IMR-90 (cell line): ENCODE measurements around the gene PRELP. TPM values are rescaled to one million over a fixed set of nuclear protein-coding genes. Genes with fewer than 3 reads are reported as not detected.
A peak's percentile ranks its signal among the peaks of the same experiment; 100 is the strongest.

ENCODE experiments used
- ATAC-seq: fragments of 200-7000 bp; cut with Tn5 transposase; 2 replicates; pipeline ENCODE4 v1.9.1; 2020; ENCODE audit warnings: low read depth, mild to moderate bottlenecking, moderate library complexity
- BruUV-seq: library from RNA; stranded (reverse); fragments of 400-500 nt; replicated peaks from 2 replicates; lab custom pipeline; 2021; lab: Mats Ljungman, UMichigan
- CTCF ChIA-PET: fragments of 300-600 bp; formaldehyde crosslinking; extraction: SDS; loops from one replicate; lab custom pipeline; 2021; ENCODE audit warnings: antibody characterized with exemption; lab: Yijun Ruan, JAX
- POLR2A ChIA-PET: fragments of 300-600 bp; sonication (Branson Sonifier 250); formaldehyde crosslinking; loops from one replicate; lab custom pipeline; 2022; ENCODE audit warnings: antibody characterized with exemption; ENCODE audit not compliant: unreplicated experiment; lab: Charles Lee
- DNase-seq: peaks from one replicate; pipeline ENCODE4 v3.0.0; 2013
- H2AFZ ChIP-seq: replicated peaks from 2 replicates; pipeline ENCODE3; 2013; ENCODE audit warnings: low read length, mild to moderate bottlenecking; ENCODE audit not compliant: poor library complexity
- H2AK5ac ChIP-seq: 2 replicates; pipeline ENCODE4 v1.6.1; 2013; ENCODE audit warnings: low read depth, low read length, inconsistent platforms
- H2AK9ac ChIP-seq: replicated peaks from 2 replicates; pipeline ENCODE3; 2013; ENCODE audit warnings: mild to moderate bottlenecking, low read depth, low read length, moderate library complexity; ENCODE audit not compliant: poor library complexity
- H2BK120ac ChIP-seq: 2 replicates; pipeline ENCODE4 v1.6.1; 2013; ENCODE audit warnings: low read depth, low read length, inconsistent platforms
- H2BK15ac ChIP-seq: 3 replicates; pipeline ENCODE4 v1.6.1; 2013; ENCODE audit warnings: low read depth, low read length, inconsistent platforms
- H2BK20ac ChIP-seq: 2 replicates; pipeline ENCODE4 v1.6.1; 2013; ENCODE audit warnings: low read depth, mild to moderate bottlenecking, inconsistent platforms, low read length, moderate library complexity
- H2BK5ac ChIP-seq: 2 replicates; pipeline ENCODE4 v1.6.1; 2013; ENCODE audit warnings: mild to moderate bottlenecking, low read depth, low read length, inconsistent platforms; ENCODE audit not compliant: poor library complexity, severe bottlenecking
- H3K14ac ChIP-seq: replicated peaks from 2 replicates; pipeline ENCODE4 v1.6.1; 2013; ENCODE audit warnings: low read depth, low read length, inconsistent platforms
- H3K18ac ChIP-seq: 2 replicates; pipeline ENCODE4 v1.6.1; 2013; ENCODE audit warnings: low read depth, low read length, control low read depth
- H3K23ac ChIP-seq: 2 replicates; pipeline ENCODE4 v1.6.1; 2013; ENCODE audit warnings: low read depth, low read length, inconsistent platforms
- H3K27ac ChIP-seq: 2 replicates; pipeline ENCODE4 v1.5.1; 2013; ENCODE audit warnings: mild to moderate bottlenecking, control low read depth, low read length; ENCODE audit not compliant: insufficient read depth
- H3K27me3 ChIP-seq: 2 replicates; pipeline ENCODE4 v1.6.1; 2013; ENCODE audit warnings: low read length; ENCODE audit not compliant: control insufficient read depth, insufficient read depth
- H3K36me3 ChIP-seq: 2 replicates; pipeline ENCODE4 v1.6.1; 2013; ENCODE audit warnings: low read length, mixed read lengths; ENCODE audit not compliant: control insufficient read depth, insufficient read depth
- H3K4ac ChIP-seq: 2 replicates; pipeline ENCODE4 v1.6.1; 2013; ENCODE audit warnings: low read depth, low read length, inconsistent platforms
- H3K4me1 ChIP-seq: 2 replicates; pipeline ENCODE4 v1.6.1; 2013; ENCODE audit warnings: low read length, mixed read lengths; ENCODE audit not compliant: control insufficient read depth, insufficient read depth
- H3K4me2 ChIP-seq: 2 replicates; pipeline ENCODE4 v1.6.1; 2013; ENCODE audit warnings: low read depth, mild to moderate bottlenecking, control low read depth, low read length, moderate library complexity
- H3K4me3 ChIP-seq: 2 replicates; pipeline ENCODE4 v1.5.1; 2013; ENCODE audit warnings: low read depth, mild to moderate bottlenecking, control low read depth, low read length, moderate library complexity; ENCODE audit not compliant: insufficient read depth
- H3K56ac ChIP-seq: 2 replicates; pipeline ENCODE4 v1.6.1; 2013; ENCODE audit warnings: low read length, inconsistent platforms; ENCODE audit not compliant: insufficient read depth; ENCODE audit errors: extremely low read depth
- H3K79me1 ChIP-seq, 2 experiments: 2 replicates each; pipeline ENCODE4 v1.6.1; 2013; ENCODE audit warnings: low read length in 2 of 2, inconsistent platforms in 1 of 2, low read depth in 1 of 2
- H3K9ac ChIP-seq: 2 replicates; pipeline ENCODE4 v1.6.1; 2013; ENCODE audit warnings: low read depth, low read length, control low read depth
- H3K9me1 ChIP-seq: 2 replicates; pipeline ENCODE4 v1.6.1; 2013; ENCODE audit warnings: low read length, inconsistent platforms; ENCODE audit not compliant: insufficient read depth
- H3K9me3 ChIP-seq: 2 replicates; pipeline ENCODE4 v1.6.1; 2013; ENCODE audit warnings: low read length; ENCODE audit not compliant: control insufficient read depth, insufficient read depth
- H4K20me1 ChIP-seq: 2 replicates; pipeline ENCODE4 v1.6.1; 2013; ENCODE audit warnings: low read length, inconsistent platforms; ENCODE audit not compliant: insufficient read depth
- H4K5ac ChIP-seq: 2 replicates; pipeline ENCODE4 v1.6.1; 2013; ENCODE audit warnings: mild to moderate bottlenecking, low read depth, low read length, control low read depth
- H4K8ac ChIP-seq, 2 experiments: 2 replicates each; pipeline ENCODE4 v1.6.1; 2013; ENCODE audit warnings: low read depth in 2 of 2, low read length in 2 of 2, control low read depth in 1 of 2, inconsistent platforms in 1 of 2
- H4K91ac ChIP-seq: 2 replicates; pipeline ENCODE4 v1.6.1; 2013; ENCODE audit warnings: low read depth, low read length, inconsistent platforms; ENCODE audit not compliant: insufficient read depth
- BHLHE40 ChIP-seq: fragments of 150-350 bp; IDR thresholded peaks from 2 replicates; pipeline ENCODE4 v1.6.1; 2016; ENCODE audit warnings: mild to moderate bottlenecking, low read depth, low read length
- CHD1 ChIP-seq: IDR thresholded peaks from 2 replicates; pipeline ENCODE4 v1.6.1; 2012; ENCODE audit warnings: low read depth, low read length, improper control_type of control experiment
- FOS ChIP-seq: fragments of 150-350 bp; IDR thresholded peaks from 2 replicates; pipeline ENCODE4 v1.6.1; 2016; ENCODE audit warnings: low read depth, low read length
- MXI1 ChIP-seq: IDR thresholded peaks from 2 replicates; pipeline ENCODE4 v1.6.1; 2012; ENCODE audit warnings: low read depth, mild to moderate bottlenecking, low read length, moderate library complexity, borderline replicate concordance
- NFE2L2 ChIP-seq: fragments of 150-350 bp; IDR thresholded peaks from 2 replicates; pipeline ENCODE4 v1.6.1; 2016; ENCODE audit warnings: low read depth, mild to moderate bottlenecking, low read length
- RFX5 ChIP-seq: IDR thresholded peaks from 2 replicates; pipeline ENCODE4 v1.8.0; 2012; ENCODE audit warnings: low read depth, mild to moderate bottlenecking, low read length, moderate library complexity
- SMC3 ChIP-seq: fragments of 150-350 bp; IDR thresholded peaks from 2 replicates; pipeline ENCODE4 v1.6.1; 2016; ENCODE audit warnings: low read depth, mild to moderate bottlenecking, antibody characterized with exemption, low read length, moderate library complexity
- WGBS, 2 experiments: methylation state at CpG; one replicate each; pipeline versions ENCODE4 v1.1.5 to v1.1.7; 2013; ENCODE audit warnings: missing lambda C conversion rate in 2 of 2; ENCODE audit not compliant: insufficient read length in 1 of 2; ENCODE audit errors: extremely low coverage in 2 of 2; 5-methylcytosine and 5-hydroxymethylcytosine counted together
- dilution Hi-C: fragments of 300-500 bp; cut with HindIII; formaldehyde crosslinking; loops from one replicate; pipeline ENCODE4 v1.14.3; 2018; ENCODE audit warnings: low sequenced_read_pairs; ENCODE audit not compliant: unreplicated experiment
- in situ Hi-C: fragments of 300-500 bp; cut with MboI; formaldehyde crosslinking; loops from 3 replicates; pipeline ENCODE4 v1.14.3; 2019; ENCODE audit warnings: low sequenced_read_pairs, inconsistent platforms, mixed read lengths
- intact Hi-C: fragments of 100-400 bp; cut with micrococcal nuclease; formaldehyde crosslinking; loops from 2 replicates; pipeline ENCODE4 v1.10.0; 2022
- polyA plus RNA-seq, 3 experiments: library from polyadenylated mRNA; depleted of rRNA; stranded (reverse); fragments of >200 nt; gene quantifications; 2 replicates each; pipeline ENCODE4 v1.2.3, GENCODE V29; 2012; ENCODE audit warnings: low replicate concordance in 1 of 3
- total RNA-seq: library from RNA; depleted of rRNA; stranded (reverse); fragments of >200 nt; gene quantifications from 2 replicates; pipeline ENCODE4 v1.2.3, GENCODE V29; 2012
- TF ChIP-seq, protein P1 (sequence below): fragments of 150-350 bp; IDR thresholded peaks from 2 replicates; pipeline ENCODE4 v1.6.1; 2017; ENCODE audit warnings: mild to moderate bottlenecking, antibody characterized with exemption, low read length, low read depth
- TF ChIP-seq, protein P2 (sequence below): conservative IDR thresholded peaks from 2 replicates; pipeline ENCODE4 v1.5.1; 2012; ENCODE audit warnings: mild to moderate bottlenecking, low read depth, low read length, improper control_type of control experiment

PRELP gene
- total and polyA plus RNA-seq, 2 of the 4 experiments (the other 2 are of a cell fraction) = 0.56 TPM; not detected in 1

DNA sequence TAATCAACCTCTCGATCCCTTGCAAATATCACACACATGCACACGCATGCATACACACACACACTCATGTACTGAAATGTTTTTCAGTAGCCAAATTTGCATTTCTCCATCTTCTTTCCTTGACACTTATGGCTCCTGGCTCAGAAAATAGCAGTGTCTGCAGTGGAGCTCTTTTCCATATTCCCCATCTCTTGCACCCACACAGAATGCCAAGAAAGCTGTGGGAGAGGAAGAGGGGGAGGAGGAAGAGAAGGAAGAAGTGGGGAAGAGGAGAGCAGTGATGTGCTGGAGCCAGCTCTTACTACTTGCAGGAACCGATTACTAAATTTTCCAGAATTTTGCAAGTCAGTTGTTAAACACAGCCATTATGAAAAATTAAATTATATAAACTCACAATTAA is 28.2 kb downstream of the PRELP start:
- in situ Hi-C loops = no loop called here
- CTCF ChIA-PET = interaction anchor here (0.7 to 2.1 kb wide), 4 partner anchors 101 to 199 kb away, joined by 3 to 12 read pairs (median 3); partner anchors contain the start of gene ATP2B4
- BruUV-seq = no TSS peak

More for the DNA sequence above, 28.2 kb downstream of the PRELP start:
- Histone ChIP-seq H3K9me3 (no peaks in the 10 kb centered on the region), H3K14ac (no peak overlapping the region), H2BK20ac (no peak overlapping the region), H3K4ac (no peak overlapping the region), H2AK5ac (peak overlapping the region; percentile 31; the same call in 1 of the 2 replicates), H2AFZ (no peak overlapping the region), H2BK5ac (no peak overlapping the region), H4K5ac (no peak overlapping the region), H3K18ac (no peak overlapping the region), H3K79me1 (peaks cover 0 to 39% of the 10 kb centered on the region in 2 experiments; a peak in 3 of 4 replicates), H4K8ac (no peak overlapping the region), H3K9me1 (peaks cover 27% of the 10 kb centered on the region), H3K36me3 (no peaks in the 10 kb centered on the region), H3K56ac (no peak overlapping the region), H2BK120ac (no peak overlapping the region), H2BK15ac (no peak overlapping the region), H3K27ac (no peak overlapping the region), H3K4me3 (no peak overlapping the region), H3K9ac (no peak overlapping the region), H2AK9ac (no peak overlapping the region), H3K4me2 (no peak overlapping the region), H4K20me1 (no peaks in the 10 kb centered on the region), H4K91ac (no peak overlapping the region), H3K4me1 (peaks cover 26% of the 10 kb centered on the region), H3K27me3 (no peaks in the 10 kb centered on the region), H3K23ac (no peak overlapping the region)
- dilution Hi-C loops (no loop called here), intact Hi-C loops (loop anchor here (1.0 to 2.0 kb wide), 4 partner anchors 55 to 198 kb away; no protein-coding TSS in a partner anchor)
- DNase-seq = no peak
- WGBS, 2 experiments = 100% methylated on average over 1 of the region's 3 CpGs; no CpG with 5 or more reads in 1 of the 2 experiments
- TF ChIP-seq, protein P1, sequence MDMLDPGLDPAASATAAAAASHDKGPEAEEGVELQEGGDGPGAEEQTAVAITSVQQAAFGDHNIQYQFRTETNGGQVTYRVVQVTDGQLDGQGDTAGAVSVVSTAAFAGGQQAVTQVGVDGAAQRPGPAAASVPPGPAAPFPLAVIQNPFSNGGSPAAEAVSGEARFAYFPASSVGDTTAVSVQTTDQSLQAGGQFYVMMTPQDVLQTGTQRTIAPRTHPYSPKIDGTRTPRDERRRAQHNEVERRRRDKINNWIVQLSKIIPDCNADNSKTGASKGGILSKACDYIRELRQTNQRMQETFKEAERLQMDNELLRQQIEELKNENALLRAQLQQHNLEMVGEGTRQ = no peak
- TF ChIP-seq FOS = no peak
- TF ChIP-seq CHD1 = no peak
- no peak for TF ChIP-seq NFE2L2
- TF ChIP-seq RFX5 = no peak
- no peak for TF ChIP-seq BHLHE40
- TF ChIP-seq MXI1 = no peak
- TF ChIP-seq, protein P2, sequence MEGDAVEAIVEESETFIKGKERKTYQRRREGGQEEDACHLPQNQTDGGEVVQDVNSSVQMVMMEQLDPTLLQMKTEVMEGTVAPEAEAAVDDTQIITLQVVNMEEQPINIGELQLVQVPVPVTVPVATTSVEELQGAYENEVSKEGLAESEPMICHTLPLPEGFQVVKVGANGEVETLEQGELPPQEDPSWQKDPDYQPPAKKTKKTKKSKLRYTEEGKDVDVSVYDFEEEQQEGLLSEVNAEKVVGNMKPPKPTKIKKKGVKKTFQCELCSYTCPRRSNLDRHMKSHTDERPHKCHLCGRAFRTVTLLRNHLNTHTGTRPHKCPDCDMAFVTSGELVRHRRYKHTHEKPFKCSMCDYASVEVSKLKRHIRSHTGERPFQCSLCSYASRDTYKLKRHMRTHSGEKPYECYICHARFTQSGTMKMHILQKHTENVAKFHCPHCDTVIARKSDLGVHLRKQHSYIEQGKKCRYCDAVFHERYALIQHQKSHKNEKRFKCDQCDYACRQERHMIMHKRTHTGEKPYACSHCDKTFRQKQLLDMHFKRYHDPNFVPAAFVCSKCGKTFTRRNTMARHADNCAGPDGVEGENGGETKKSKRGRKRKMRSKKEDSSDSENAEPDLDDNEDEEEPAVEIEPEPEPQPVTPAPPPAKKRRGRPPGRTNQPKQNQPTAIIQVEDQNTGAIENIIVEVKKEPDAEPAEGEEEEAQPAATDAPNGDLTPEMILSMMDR = no peak
- no peak for TF ChIP-seq SMC3
- ATAC-seq = no peak
- POLR2A ChIA-PET = no interaction called here
